ENCODE measurements around the gene PDE7B. TPM values are rescaled to one million over a fixed set of nuclear protein-coding genes. Genes with fewer than 3 reads are reported as not detected.

Gene PDE7B
- total RNA-seq, 3 donors from 2014 or later (not counting 1 experiment from before 2014, with no cell fraction given): 0.14 to 0.18 TPM; not detected in 1

DNA sequence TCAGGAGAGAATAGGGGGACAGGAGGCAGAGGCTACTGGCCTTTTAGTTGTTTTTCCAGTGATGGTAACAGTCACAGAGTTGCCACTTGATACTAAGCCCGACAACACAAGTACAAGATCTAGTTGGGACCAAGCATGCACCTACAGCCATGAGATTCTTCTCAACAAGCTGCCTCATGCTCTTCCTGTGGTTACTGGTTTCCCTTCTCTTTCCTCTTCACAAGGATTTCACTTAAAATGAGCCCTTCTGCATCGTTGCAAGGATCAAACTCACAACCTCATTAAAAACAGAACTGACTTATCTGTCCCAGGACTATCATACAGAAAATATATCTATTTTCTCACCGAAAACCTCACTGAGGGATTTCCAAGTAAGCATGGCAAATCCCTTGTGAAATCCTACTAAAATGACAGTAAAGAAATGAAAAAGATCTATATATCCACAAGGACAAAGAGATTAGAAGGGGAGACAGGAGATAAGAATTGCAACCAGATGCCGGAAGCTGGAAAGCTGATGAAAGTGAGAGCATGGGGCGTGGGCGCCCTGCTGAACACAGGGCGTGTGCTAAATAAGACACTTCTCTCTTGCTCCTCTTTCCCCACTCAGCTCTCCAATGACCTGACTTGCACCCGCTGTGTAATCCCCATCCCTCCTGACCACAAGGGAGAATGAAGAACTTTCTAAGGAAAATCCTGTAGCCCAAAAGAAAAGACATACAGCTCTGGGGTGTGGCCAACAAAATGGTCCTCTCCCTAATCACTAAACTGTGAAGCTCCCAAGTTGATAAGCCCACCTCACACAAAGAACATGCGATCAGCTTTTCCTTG lies 385.2 kb downstream of the PDE7B start:
- no peaks in the 10 kb centered on the region for H3K36me3 ChIP-seq (ENCODE audit: control insufficient read depth, insufficient read depth, low read length)
- Mint-ChIP-seq H3K36me3 (no peaks in the 10 kb centered on the region), H3K4me3 (no peak overlapping the region), H3K27me3 (ENCODE audit: low read depth in 2 of 2) (no peaks in the 10 kb centered on the region), H3K9me3 (no peaks in the 10 kb centered on the region), H3K4me1 (no peaks in the 10 kb centered on the region), H3K27ac (no peak overlapping the region)
- 66% methylated on average over 9 of the region's 9 CpGs for WGBS (ENCODE audit: insufficient coverage)
- no peak overlapping the region for H3K27ac ChIP-seq (ENCODE audit: low read length)
- H3K4me1 ChIP-seq (ENCODE audit: control insufficient read depth, insufficient read depth, low read length): no peaks in the 10 kb centered on the region
- no peak for ATAC-seq
- no peaks in the 10 kb centered on the region for H3K9me3 ChIP-seq (ENCODE audit: control insufficient read depth, insufficient read depth, low read length)
- no peak for DNase-seq
- no peak overlapping the region for H3K4me3 ChIP-seq (ENCODE audit: low read length)
- no peak for TF ChIP-seq CTCF (IDR thresholded peaks at IDR 0.05)
- no peaks in the 10 kb centered on the region for H3K27me3 ChIP-seq (ENCODE audit: control insufficient read depth, insufficient read depth, low read length)
- intact Hi-C loops (cut with micrococcal nuclease): no loop called here

DNA sequence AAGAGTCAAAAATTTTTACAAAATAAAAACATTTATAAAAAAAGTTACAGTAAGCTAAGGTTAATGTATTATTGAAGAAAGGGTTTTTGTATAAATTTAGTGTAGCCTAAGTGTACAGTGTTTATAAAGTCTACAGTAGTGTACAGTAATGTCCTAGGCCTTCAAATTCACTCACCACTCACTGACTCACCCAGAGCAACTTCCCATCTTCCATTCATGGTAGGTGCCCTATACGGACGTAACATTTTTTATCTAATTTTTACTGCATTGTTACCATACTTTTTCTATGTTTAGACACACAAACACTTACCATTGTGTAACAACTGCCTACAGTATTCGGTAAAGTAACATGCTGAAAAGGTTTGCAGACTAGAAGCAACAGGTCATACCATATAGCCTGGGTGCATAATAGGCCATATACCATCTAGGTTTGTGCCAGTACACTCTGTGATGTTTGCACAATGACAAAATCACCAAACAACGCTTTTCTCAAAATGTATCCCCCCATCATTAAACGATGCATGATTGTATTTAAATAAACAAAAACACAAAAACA lies 392.6 kb downstream of the PDE7B start:
- H3K36me3 ChIP-seq (ENCODE audit: control insufficient read depth, insufficient read depth, low read length): no peaks in the 10 kb centered on the region
- DNase-seq: no peak
- H3K27me3 ChIP-seq (ENCODE audit: control insufficient read depth, insufficient read depth, low read length): no peaks in the 10 kb centered on the region
- Mint-ChIP-seq H3K4me1 (peaks cover 0 to 4% of the 10 kb centered on the region in 2 donors), H3K27me3 (ENCODE audit: low read depth in 2 of 2) (no peaks in the 10 kb centered on the region), H3K4me3 (no peak overlapping the region), H3K36me3 (no peaks in the 10 kb centered on the region), H3K9me3 (no peaks in the 10 kb centered on the region), H3K27ac (no peak overlapping the region)
- H3K27ac ChIP-seq (ENCODE audit: low read length): no peak overlapping the region
- TF ChIP-seq CTCF (IDR thresholded peaks at IDR 0.05): no peak
- no peaks in the 10 kb centered on the region for H3K9me3 ChIP-seq (ENCODE audit: control insufficient read depth, insufficient read depth, low read length)
- intact Hi-C loops (cut with micrococcal nuclease): no loop called here
- ATAC-seq: no peak
- H3K4me3 ChIP-seq (ENCODE audit: low read length): no peak overlapping the region
- H3K4me1 ChIP-seq (ENCODE audit: control insufficient read depth, insufficient read depth, low read length): no peaks in the 10 kb centered on the region
- WGBS (ENCODE audit: insufficient coverage): 98% methylated on average over 5 of the region's 5 CpGs

Measured in natural killer cell (primary cell).